Motor neuron (in vitro differentiated cells): ENCODE measurements around the gene NUBP1. TPM values are rescaled to one million over a fixed set of nuclear protein-coding genes. Genes with fewer than 3 reads are reported as not detected.
"Not testable (repeated sequence)": the region's sequence is repeated elsewhere in the genome, so short reads cannot be mapped to it uniquely, and the experiment has no call there.

Source experiments
- ATAC-seq, 8 experiments: fragments of 200-7000 bp; cut with Tn5 transposase; replicated peaks in 6 of 8; 2 replicates each; pipeline ENCODE4 v1.8.0; 2021; ENCODE audit warnings: mild to moderate bottlenecking in 8 of 8, moderate library complexity in 8 of 8
- H3K27ac ChIP-seq, 2 donors: fragments of 250-450 bp; sonication (Bioruptor Pico); 2 replicates each; pipeline ENCODE4 v1.9.0; 2021; ENCODE audit warnings: antibody characterized with exemption in 2 of 2, mild to moderate bottlenecking in 2 of 2, moderate library complexity in 1 of 2
- H3K4me1 ChIP-seq, 2 donors: fragments of 250-450 bp; sonication (Bioruptor Pico); replicated peaks in 1 of 2; 2 replicates each; pipeline ENCODE4 v1.6.1; 2021; ENCODE audit warnings: antibody characterized with exemption in 2 of 2, mild to moderate bottlenecking in 2 of 2, moderate library complexity in 1 of 2
- H3K4me3 ChIP-seq, 5 donors: fragments of 250-450 bp; sonication (Bioruptor Pico); 2 replicates each; pipeline ENCODE4 v1.9.0; 2021; ENCODE audit warnings: antibody characterized with exemption in 5 of 5, mild to moderate bottlenecking in 5 of 5, moderate library complexity in 4 of 5
- WGBS, 10 experiments: fragments of 450-650 bp; shearing (Covaris generic); methylation state at CpG; one replicate each; pipeline ENCODE4 v1.0.0; 2022; 5-methylcytosine and 5-hydroxymethylcytosine counted together
- in situ Hi-C, 9 experiments: fragments of 400-800 bp; cut with MboI; loops; one replicate each; pipeline ENCODE4 v1.15.0; 2021; ENCODE audit warnings: low sequenced_read_pairs in 9 of 9, low pct_unique_long_range_greater_than_20kb in 2 of 9; ENCODE audit not compliant: unreplicated experiment in 9 of 9
- total RNA-seq, 8 experiments: library from RNA; unstranded; fragments of 300-600 nt; gene quantifications; 2 replicates each; pipeline versions ENCODE4 v1.2.3 to v1.2.4, GENCODE V29; 2022

The NUBP1 gene
- total RNA-seq, 8 experiments from 2014 or later: 14.9 to 42.4 (median 26.4) TPM

- WGBS, 10 experiments: 0 to 91% (median 74%) methylated on average over 1 to 4 of the region's 4 CpGs; no CpG with 5 or more reads in 3 of the 10 experiments
- in situ Hi-C loops: no loop called here
- Histone ChIP-seq H3K4me1 (no peaks in the 10 kb centered on the region), H3K4me3 (no peak overlapping the region), H3K27ac (no peak overlapping the region)
- no peak for ATAC-seq
Measured at GRCh38 chr16:10780628-10781027, 37.0 kb downstream of the NUBP1 start.

DNA sequence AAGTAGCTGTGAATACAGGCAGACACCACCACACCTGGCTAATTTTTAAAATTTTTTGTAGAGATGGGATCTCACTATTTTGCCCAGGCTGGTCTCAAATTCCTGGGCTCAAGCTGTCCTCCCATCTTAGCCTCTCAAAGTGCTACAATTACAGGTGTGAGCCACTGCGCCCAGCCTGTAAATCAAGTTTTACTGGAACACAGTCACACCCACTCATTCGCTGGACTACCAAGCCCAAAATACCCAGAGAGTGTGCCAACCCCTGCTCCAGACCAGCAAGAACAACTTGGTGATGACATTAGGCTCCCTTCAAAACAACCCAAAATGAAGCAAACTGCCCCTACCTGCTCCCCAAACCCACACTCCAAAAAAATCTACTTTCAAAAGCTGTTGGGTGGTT is 39.0 kb downstream of the NUBP1 start:
- in situ Hi-C loops: no loop called here
- Histone ChIP-seq H3K4me3 (no peak overlapping the region), H3K4me1 (no peaks in the 10 kb centered on the region), H3K27ac (no peak overlapping the region)
- WGBS, 10 experiments: 77 to 100% (median 91%) methylated on average over 1 to 2 of the region's 2 CpGs; no CpG with 5 or more reads in 4 of the 10 experiments
- ATAC-seq: no peak

GRCh38 chr16:10787304-10787703 is 43.7 kb downstream of the NUBP1 start:
- 17 to 82% (median 37%) methylated on average over 1 to 5 of the region's 5 CpGs; no CpG with 5 or more reads in 4 of the 10 experiments for WGBS, 10 experiments
- H3K27ac ChIP-seq: no peak overlapping the region
- in situ Hi-C loops: no loop called here
- H3K4me1 ChIP-seq: no peaks in the 10 kb centered on the region
- H3K4me3 ChIP-seq: no peak overlapping the region
- ATAC-seq: peak in 1 of 8 experiments; percentile 45

DNA sequence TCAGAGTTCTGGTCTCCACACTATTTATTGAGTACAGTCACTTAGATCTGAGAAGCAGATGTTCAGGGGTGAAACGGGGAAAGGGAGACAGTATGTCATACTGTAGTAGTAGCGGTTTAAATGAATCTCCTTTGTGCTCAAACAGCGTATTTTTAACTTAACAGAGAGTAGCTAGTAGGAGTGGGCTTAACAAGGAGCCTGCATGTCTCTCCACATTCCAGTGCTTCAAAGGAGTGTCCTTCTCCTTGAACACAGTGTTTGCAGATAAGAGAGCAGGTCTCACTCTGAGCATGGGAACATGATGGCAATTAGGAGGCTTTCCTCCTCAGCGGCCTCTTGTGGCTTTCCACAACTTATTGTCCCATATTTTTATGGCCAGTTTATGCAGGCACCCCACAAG is 45.0 kb downstream of the NUBP1 start:
- H3K4me1 ChIP-seq, ATAC-seq, in situ Hi-C loops, H3K4me3 ChIP-seq, H3K27ac ChIP-seq: not testable (repeated sequence)
- 81 to 88% methylated on average over 3 of the region's 4 CpGs; no CpG with 5 or more reads in 8 of the 10 experiments for WGBS, 10 experiments

GRCh38 chr16:10791048-10791447 is 47.4 kb downstream of the NUBP1 start:
- ATAC-seq: no peak
- no peak overlapping the region for H3K4me3 ChIP-seq
- H3K27ac ChIP-seq: no peak overlapping the region
- WGBS, 10 experiments: 8 to 100% (median 76%) methylated on average over 1 to 4 of the region's 4 CpGs; no CpG with 5 or more reads in 2 of the 10 experiments
- no peaks in the 10 kb centered on the region for H3K4me1 ChIP-seq
- in situ Hi-C loops: no loop called here

DNA sequence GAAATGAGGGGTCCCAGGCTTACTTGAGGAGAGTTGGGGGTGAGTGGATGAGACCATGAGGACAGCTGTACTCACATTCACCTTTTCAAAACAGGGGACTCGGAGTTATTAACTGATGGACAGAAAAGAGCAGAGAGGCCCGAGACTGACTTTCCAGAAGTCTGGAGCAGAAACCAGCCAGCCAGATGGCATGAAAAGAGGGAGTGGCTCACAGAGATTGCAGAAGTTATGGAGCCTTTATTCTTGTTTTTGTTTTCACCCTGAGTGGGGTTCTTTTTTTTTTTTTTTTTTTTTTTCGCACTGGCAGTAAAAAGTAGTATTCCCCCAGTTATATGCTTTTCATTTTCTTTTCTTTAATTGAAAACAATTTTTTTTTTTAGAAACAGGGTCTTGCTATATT is 56.1 kb downstream of the NUBP1 start:
- WGBS, 10 experiments: 27 to 96% (median 90%) methylated on average over 2 to 3 of the region's 3 CpGs; no CpG with 5 or more reads in 1 of the 10 experiments
- no peak overlapping the region for H3K4me3 ChIP-seq
- in situ Hi-C loops: no loop called here
- H3K4me1 ChIP-seq: no peaks in the 10 kb centered on the region
- H3K27ac ChIP-seq: no peak overlapping the region
- no peak for ATAC-seq

DNA sequence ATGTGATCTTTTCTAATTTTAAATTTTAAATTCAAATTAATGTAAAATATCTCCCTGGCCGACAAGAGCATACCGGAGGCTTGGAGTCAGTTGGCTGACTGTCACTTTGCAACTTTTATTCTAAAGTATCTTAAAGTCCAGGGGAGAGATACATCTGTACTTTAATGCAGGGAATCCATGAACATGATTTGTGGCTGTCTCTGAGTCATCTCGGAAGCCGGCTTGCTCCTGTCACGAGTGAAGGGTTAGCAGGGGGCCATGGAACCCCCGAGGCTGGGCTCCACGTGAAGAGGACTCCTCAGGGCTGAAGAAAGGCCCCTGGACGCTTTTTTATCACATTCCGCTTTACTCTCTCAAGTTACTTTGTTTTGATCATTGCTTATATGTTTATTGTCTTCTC is 61.7 kb downstream of the NUBP1 start:
- ATAC-seq: peak in 4 of 8 experiments; percentile 33 to 81 (median 56)
- Histone ChIP-seq H3K27ac (no peak overlapping the region), H3K4me1 (no peaks in the 10 kb centered on the region), H3K4me3 (no peak overlapping the region)
- WGBS, 10 experiments: 6 to 80% (median 51%) methylated on average over 2 to 7 of the region's 9 CpGs; no CpG with 5 or more reads in 3 of the 10 experiments
- in situ Hi-C loops: no loop called here

DNA sequence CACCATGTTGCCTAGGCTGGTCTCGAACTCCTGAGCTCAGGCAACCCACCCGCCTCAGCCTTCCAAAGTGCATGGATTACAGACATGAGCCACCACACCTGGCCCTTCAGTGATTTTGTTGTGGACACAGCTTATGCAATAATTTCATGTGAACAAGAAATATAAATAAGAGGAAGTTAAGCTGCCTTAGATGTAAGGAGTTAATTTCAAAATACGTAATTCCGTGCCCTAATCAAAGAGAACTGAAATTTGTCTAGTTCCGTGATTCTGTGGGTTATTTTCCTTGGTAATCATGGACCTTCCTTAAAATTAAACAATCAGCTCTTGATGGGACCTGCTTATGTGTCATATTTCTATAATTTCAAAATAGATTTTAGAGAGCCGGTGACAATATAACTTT is 63.1 kb downstream of the NUBP1 start:
- in situ Hi-C loops: no loop called here
- no peak for ATAC-seq
- Histone ChIP-seq H3K4me1 (no peaks in the 10 kb centered on the region), H3K4me3 (no peak overlapping the region), H3K27ac (no peak overlapping the region)
- 28 to 100% (median 92%) methylated on average over 1 to 6 of the region's 6 CpGs; no CpG with 5 or more reads in 1 of the 10 experiments for WGBS, 10 experiments

DNA sequence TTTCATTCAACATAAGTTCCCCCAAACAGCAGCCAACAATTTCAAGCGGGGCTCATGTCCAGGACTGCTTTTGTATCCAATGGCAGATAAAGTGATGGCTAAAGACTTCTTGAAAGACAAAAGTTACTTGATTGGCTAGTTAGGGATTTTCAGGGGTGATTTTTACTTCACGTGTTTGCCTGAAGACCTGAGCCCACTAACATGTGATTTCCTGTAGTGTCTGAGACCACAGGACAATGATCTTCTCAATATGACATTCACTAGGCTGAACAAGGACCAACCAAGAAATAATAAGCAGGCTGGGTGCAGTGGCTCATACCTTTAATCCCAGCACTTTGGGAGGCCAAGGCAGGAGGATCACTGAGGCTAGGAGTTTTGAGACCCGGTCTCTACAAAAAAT is 64.6 kb downstream of the NUBP1 start:
- H3K4me1 ChIP-seq: no peaks in the 10 kb centered on the region
- ATAC-seq: no peak
- in situ Hi-C loops: no loop called here
- no peak overlapping the region for H3K27ac ChIP-seq
- H3K4me3 ChIP-seq: no peak overlapping the region
- 21 to 100% (median 68%) methylated on average over 1 to 3 of the region's 3 CpGs; no CpG with 5 or more reads in 2 of the 10 experiments for WGBS, 10 experiments

GRCh38 chr16:10808850-10809249 is 65.2 kb downstream of the NUBP1 start:
- in situ Hi-C loops: no loop called here
- Histone ChIP-seq H3K27ac (no peak overlapping the region), H3K4me3 (no peak overlapping the region), H3K4me1 (no peaks in the 10 kb centered on the region)
- ATAC-seq: no peak
- 60 to 100% (median 84%) methylated on average over 1 to 3 of the region's 3 CpGs; no CpG with 5 or more reads in 4 of the 10 experiments for WGBS, 10 experiments

DNA sequence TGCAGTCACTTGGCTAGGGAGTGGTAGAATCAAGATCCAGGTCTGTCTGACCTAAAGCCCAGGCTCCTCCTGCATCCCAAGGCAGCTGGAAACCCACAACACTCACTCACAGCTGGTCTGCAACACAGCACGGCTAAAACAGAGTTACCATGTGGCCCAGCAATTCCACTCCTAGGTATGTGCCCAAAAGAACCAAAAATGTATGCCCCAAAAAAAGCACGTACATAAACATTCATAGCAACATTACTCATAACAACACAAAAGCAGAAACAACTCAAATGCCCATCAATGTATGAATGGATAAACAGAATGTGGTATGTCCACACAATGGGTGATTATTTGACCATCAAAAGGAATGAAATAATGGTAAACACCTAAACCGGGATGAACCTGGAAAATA is 66.1 kb downstream of the NUBP1 start:
- 60 to 100% (median 87%) methylated on average over 1 to 3 of the region's 3 CpGs for WGBS, 10 experiments
- no peaks in the 10 kb centered on the region for H3K4me1 ChIP-seq
- in situ Hi-C loops: no loop called here

GRCh38 chr16:10812312-10813098 is 68.9 kb downstream of the NUBP1 start:
- in situ Hi-C loops: no loop called here
- 22 to 83% (median 72%) methylated on average over 3 to 5 of the region's 6 CpGs for WGBS, 10 experiments
- Histone ChIP-seq H3K27ac (no peak overlapping the region), H3K4me1 (no peaks in the 10 kb centered on the region), H3K4me3 (no peak overlapping the region)
- no peak for ATAC-seq

More for the DNA sequence above, 66.1 kb downstream of the NUBP1 start:
- no peak for ATAC-seq
- no peak overlapping the region for H3K27ac ChIP-seq
- no peak overlapping the region for H3K4me3 ChIP-seq

DNA sequence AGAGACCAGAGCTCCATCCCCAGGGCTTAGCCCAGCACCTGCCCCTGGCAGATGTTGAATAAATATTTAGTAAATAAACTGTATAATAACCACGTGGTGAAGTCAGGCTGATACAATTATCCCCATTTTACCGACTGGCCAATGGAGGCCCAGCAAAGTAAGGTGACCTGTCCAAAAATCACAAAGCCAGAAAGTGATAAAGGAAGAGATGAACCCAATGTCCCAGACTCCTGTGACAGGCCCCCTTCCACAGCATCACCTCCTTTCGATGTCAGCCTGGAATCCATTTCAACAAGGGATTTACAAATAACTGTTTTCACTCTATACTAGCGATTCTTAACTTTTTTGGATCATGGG is 69.4 kb downstream of the NUBP1 start:
- ATAC-seq: no peak
- no peak overlapping the region for H3K27ac ChIP-seq
- H3K4me1 ChIP-seq: no peaks in the 10 kb centered on the region
- in situ Hi-C loops: no loop called here
- WGBS, 10 experiments: 45 to 100% (median 86%) methylated on average over 1 to 4 of the region's 4 CpGs; no CpG with 5 or more reads in 1 of the 10 experiments
- no peak overlapping the region for H3K4me3 ChIP-seq

DNA sequence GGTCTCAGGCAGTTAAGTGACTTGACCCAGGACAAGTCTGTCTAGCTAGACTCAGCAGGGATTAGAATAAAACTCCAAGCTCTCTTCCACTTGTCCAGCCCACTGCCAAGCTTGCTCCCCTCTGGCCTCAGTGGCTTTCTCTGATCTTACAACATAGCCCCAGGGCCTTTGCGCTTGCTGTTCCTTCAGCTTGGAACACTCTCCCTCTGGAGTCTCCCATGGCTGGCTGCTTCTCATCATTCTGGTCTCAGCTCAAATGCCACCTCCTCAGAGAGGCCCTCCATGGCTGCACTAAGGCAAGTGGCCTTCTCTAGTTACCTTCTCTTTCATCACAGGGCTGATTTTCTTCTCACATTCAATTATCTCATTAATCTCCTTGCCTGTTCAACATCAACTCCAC is 73.9 kb downstream of the NUBP1 start:
- no peaks in the 10 kb centered on the region for H3K4me1 ChIP-seq
- no peak overlapping the region for H3K27ac ChIP-seq
- H3K4me3 ChIP-seq: no peak overlapping the region
- in situ Hi-C loops: no loop called here
- WGBS, 10 experiments: 86 to 100% (median 100%) methylated on average over 1 of the region's 1 CpG; no CpG with 5 or more reads in 6 of the 10 experiments
- ATAC-seq: no peak
